CD4-positive, alpha-beta T cell (primary cell): Measurements from ENCODE around the gene ARHGEF37. TPM values are rescaled to one million over a fixed set of nuclear protein-coding genes. Genes with fewer than 3 reads are reported as not detected.
"Not testable (repeated sequence)": the region's sequence is repeated elsewhere in the genome, so short reads cannot be mapped to it uniquely, and the experiment has no call there.

ENCODE experiments used
- ATAC-seq: fragments of 200-7000 bp; cut with Tn5 transposase; one replicate; pipeline ENCODE4 v1.10.0; 2022; ENCODE audit warnings: mild to moderate bottlenecking; ENCODE audit not compliant: poor library complexity
- CTCF ChIA-PET: fragments of 350-600 bp; sonication (Branson Sonifier 250); formaldehyde crosslinking; loops from one replicate; lab custom pipeline; 2021; ENCODE audit warnings: antibody characterized with exemption, inconsistent platforms; lab: Charles Lee
- POLR2A ChIA-PET: fragments of 350-600 bp; sonication (Branson Sonifier 250); formaldehyde crosslinking; loops from one replicate; lab custom pipeline; 2021; ENCODE audit warnings: antibody characterized with exemption, inconsistent platforms; lab: Charles Lee
- DNase-seq, 14 experiments: peaks; one replicate each; pipeline ENCODE4 v3.0.0-alpha.2; 2013 to 2020; ENCODE audit warnings: mixed read lengths in 2 of 14
- H3K27ac ChIP-seq, 2 donors: one replicate each; pipeline versions ENCODE4 v1.5.1 to v1.7.0; 2013; ENCODE audit warnings: low read length in 2 of 2, low read depth in 1 of 2, mild to moderate bottlenecking in 1 of 2
- H3K27me3 ChIP-seq, 2 experiments: 1 replicate in 1 of 2; 2 replicates in 1 of 2; pipeline versions ENCODE4 v1.6.1 to v1.7.0; 2013; ENCODE audit warnings: low read length in 2 of 2, control low read depth in 1 of 2, mild to moderate bottlenecking in 1 of 2, moderate library complexity in 1 of 2; ENCODE audit not compliant: insufficient read depth in 2 of 2, control insufficient read depth in 1 of 2
- H3K36me3 ChIP-seq: one replicate; pipeline ENCODE4 v1.6.1; 2013; ENCODE audit warnings: low read length, control low read depth; ENCODE audit not compliant: insufficient read depth
- H3K4me1 ChIP-seq: one replicate; pipeline ENCODE4 v1.6.1; 2013; ENCODE audit warnings: low read length, control low read depth; ENCODE audit not compliant: insufficient read depth
- H3K4me3 ChIP-seq: one replicate; pipeline ENCODE4 v1.5.1; 2013; ENCODE audit warnings: mild to moderate bottlenecking, low read length, moderate library complexity
- H3K9me3 ChIP-seq, 2 experiments: 1 replicate in 1 of 2; 2 replicates in 1 of 2; pipeline versions ENCODE4 v1.6.1 to v1.7.0; 2013; ENCODE audit warnings: low read length in 2 of 2, mild to moderate bottlenecking in 2 of 2, control low read depth in 1 of 2, moderate library complexity in 1 of 2; ENCODE audit not compliant: control insufficient read depth in 1 of 2, insufficient read depth in 1 of 2
- H3K27ac Mint-ChIP-seq: one replicate; pipeline ENCODE4 v1.8.0; 2020; ENCODE audit warnings: mixed read lengths
- H3K27me3 Mint-ChIP-seq: one replicate; pipeline ENCODE4 v1.8.0; 2021; ENCODE audit warnings: mixed read lengths
- H3K36me3 Mint-ChIP-seq: one replicate; pipeline ENCODE4 v1.8.0; 2021; ENCODE audit warnings: low read depth, mixed read lengths
- H3K4me1 Mint-ChIP-seq: one replicate; pipeline ENCODE4 v1.8.0; 2021; ENCODE audit warnings: low read depth, mixed read lengths
- H3K4me3 Mint-ChIP-seq: one replicate; pipeline ENCODE4 v1.8.0; 2020; ENCODE audit warnings: mild to moderate bottlenecking, mixed read lengths
- H3K9me3 Mint-ChIP-seq: one replicate; pipeline ENCODE4 v1.8.0; 2020; ENCODE audit warnings: mixed read lengths
- intact Hi-C, 2 experiments: fragments of 100-400 bp; cut with DNase I in 1 of 2; cut with micrococcal nuclease in 1 of 2; formaldehyde crosslinking; loops; one replicate each; pipeline versions ENCODE4 v1.15.1 to v1.9.0; 2023 to 2025; cut with DNase I, micrococcal nuclease
- total RNA-seq, 174 experiments: library from RNA in 2 of 174; stranded (reverse) in 2 of 174; gene quantifications; one replicate each; pipeline ENCODE4 v1.2.3 and lab custom pipeline; 2021 to 2026
- TF ChIP-seq, protein P1 (sequence below): fragments of 200-600 bp; IDR thresholded peaks from one replicate; pipeline ENCODE4 v1.8.0; 2022; ENCODE audit warnings: antibody characterized with exemption, mild to moderate bottlenecking

The ARHGEF37 gene
- total RNA-seq, 2 experiments from 2014 or later = 0.41 TPM; not detected in 1

DNA sequence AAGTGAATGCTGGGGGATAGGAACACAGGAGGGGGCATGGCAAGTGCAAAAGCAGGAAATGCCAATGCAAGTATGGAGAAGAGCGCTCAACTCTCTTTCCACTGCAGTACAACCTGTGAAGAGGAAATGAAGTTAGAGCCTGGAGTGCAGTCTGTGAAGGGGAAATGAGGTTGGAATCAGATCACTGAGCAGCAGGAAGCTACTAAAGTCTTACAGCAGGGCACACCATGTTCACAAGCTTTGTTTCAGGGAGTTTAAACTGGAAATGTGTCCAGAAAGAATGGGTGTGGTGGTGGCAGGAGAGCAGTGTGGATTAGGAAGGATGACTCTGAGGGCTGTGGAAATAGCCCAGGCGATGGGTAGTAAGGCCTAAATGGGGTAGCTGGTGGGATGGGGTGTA lies 15.4 kb downstream of the ARHGEF37 start:
- no peak for DNase-seq
- Histone ChIP-seq H3K27me3 (no peaks in the 10 kb centered on the region), H3K36me3 (no peaks in the 10 kb centered on the region), H3K4me3 (no peak overlapping the region), H3K4me1 (no peaks in the 10 kb centered on the region), H3K9me3 (no peaks in the 10 kb centered on the region), H3K27ac (no peak overlapping the region)
- ATAC-seq = no peak
- Mint-ChIP-seq H3K36me3 (no peaks in the 10 kb centered on the region), H3K4me1 (no peaks in the 10 kb centered on the region), H3K4me3 (no peak overlapping the region), H3K27ac (no peak overlapping the region), H3K27me3 (peaks cover 4% of the 10 kb centered on the region), H3K9me3 (no peaks in the 10 kb centered on the region)
- TF ChIP-seq, protein P1, sequence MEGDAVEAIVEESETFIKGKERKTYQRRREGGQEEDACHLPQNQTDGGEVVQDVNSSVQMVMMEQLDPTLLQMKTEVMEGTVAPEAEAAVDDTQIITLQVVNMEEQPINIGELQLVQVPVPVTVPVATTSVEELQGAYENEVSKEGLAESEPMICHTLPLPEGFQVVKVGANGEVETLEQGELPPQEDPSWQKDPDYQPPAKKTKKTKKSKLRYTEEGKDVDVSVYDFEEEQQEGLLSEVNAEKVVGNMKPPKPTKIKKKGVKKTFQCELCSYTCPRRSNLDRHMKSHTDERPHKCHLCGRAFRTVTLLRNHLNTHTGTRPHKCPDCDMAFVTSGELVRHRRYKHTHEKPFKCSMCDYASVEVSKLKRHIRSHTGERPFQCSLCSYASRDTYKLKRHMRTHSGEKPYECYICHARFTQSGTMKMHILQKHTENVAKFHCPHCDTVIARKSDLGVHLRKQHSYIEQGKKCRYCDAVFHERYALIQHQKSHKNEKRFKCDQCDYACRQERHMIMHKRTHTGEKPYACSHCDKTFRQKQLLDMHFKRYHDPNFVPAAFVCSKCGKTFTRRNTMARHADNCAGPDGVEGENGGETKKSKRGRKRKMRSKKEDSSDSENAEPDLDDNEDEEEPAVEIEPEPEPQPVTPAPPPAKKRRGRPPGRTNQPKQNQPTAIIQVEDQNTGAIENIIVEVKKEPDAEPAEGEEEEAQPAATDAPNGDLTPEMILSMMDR = no peak
- intact Hi-C loops = no loop called here
- ChIA-PET CTCF (no interaction called here), POLR2A (no interaction called here)

DNA sequence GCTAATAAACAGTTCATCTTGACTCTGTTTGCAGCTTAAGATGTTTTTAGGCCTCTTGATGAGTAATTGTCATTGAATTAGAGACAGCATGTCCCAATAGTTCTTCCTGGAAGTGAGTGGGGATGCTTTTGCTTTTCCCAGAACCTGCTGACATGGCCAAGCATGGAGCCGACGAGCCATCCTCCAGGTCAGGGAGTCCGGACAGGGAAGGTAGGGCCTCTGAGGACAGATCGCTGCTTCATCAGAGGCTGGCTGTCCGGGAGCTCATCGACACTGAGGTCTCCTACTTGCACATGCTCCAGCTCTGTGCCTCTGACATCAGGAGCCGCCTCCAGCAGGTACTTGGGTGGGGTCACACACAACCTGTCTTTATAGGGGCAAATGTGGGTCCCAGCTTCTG lies 16.3 kb downstream of the ARHGEF37 start:
- Mint-ChIP-seq H3K4me1 (no peaks in the 10 kb centered on the region), H3K9me3 (no peaks in the 10 kb centered on the region), H3K36me3 (no peaks in the 10 kb centered on the region), H3K27ac (no peak overlapping the region), H3K27me3 (no peaks in the 10 kb centered on the region), H3K4me3 (no peak overlapping the region)
- TF ChIP-seq, protein P1 = no peak
- Histone ChIP-seq H3K9me3 (no peaks in the 10 kb centered on the region), H3K4me3 (no peak overlapping the region), H3K36me3 (no peaks in the 10 kb centered on the region), H3K27ac (no peak overlapping the region), H3K4me1 (no peaks in the 10 kb centered on the region), H3K27me3 (no peaks in the 10 kb centered on the region)
- POLR2A ChIA-PET = no interaction called here
- CTCF ChIA-PET = no interaction called here
- DNase-seq (no peak), ATAC-seq (no peak)
- intact Hi-C loops = no loop called here

DNA sequence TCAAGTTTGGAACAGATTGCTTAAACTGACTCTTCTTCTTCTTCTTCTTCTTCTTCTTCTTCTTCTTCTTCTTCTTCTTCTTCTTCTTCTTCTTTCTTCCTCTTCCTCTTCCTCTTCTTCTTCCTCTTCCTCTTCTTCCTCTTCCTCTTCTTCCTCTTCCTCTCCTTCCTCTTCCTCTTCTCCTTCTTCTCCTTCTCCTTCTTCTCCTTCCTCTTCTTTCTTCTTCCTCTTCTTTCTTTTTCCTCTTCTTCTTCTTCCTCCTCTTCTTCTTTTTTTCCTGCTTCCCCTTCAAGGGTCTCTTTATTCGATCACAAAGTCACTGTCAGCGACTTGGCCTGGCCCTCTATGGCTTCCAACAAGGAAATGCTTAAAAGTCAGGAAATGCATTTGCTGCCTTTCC lies 16.9 kb downstream of the ARHGEF37 start:
- H3K4me1 Mint-ChIP-seq, POLR2A ChIA-PET, H3K27me3 ChIP-seq, H3K9me3 Mint-ChIP-seq, DNase-seq, H3K4me1 ChIP-seq, ATAC-seq, H3K36me3 ChIP-seq, H3K9me3 ChIP-seq, H3K4me3 ChIP-seq, CTCF ChIA-PET, intact Hi-C loops, H3K27me3 Mint-ChIP-seq, H3K4me3 Mint-ChIP-seq, H3K27ac Mint-ChIP-seq, H3K36me3 Mint-ChIP-seq, H3K27ac ChIP-seq: not testable (repeated sequence)

DNA sequence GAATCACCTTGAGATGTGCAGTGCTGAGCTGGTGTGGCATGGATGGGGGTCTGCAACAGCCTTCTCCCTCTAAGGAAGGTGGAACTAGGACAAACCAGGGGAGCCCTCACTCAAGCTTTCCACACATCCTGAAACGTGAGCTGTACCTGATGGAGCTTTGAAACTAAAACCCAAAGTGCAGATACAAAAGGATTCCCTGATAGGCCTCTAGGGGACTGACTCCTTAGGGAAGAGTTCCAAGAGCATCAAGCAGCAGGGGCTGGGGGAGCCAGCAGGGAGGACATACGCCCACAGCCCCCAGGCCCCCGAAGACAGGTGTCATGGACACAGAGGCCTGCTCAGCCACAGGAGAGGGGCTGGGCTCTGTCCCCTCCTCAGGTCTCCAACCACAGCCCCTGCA lies 17.7 kb downstream of the ARHGEF37 start:
- no peak overlapping the region for H3K4me3 ChIP-seq
- intact Hi-C loops = no loop called here
- H3K9me3 ChIP-seq = no peaks in the 10 kb centered on the region
- H3K9me3 Mint-ChIP-seq = no peaks in the 10 kb centered on the region
- DNase-seq (no peak), ATAC-seq (no peak)
- no peaks in the 10 kb centered on the region for H3K27me3 Mint-ChIP-seq
- no peak overlapping the region for H3K27ac Mint-ChIP-seq
- no peak overlapping the region for H3K4me3 Mint-ChIP-seq
- TF ChIP-seq, protein P1 = no peak
- no peaks in the 10 kb centered on the region for H3K36me3 Mint-ChIP-seq
- H3K4me1 Mint-ChIP-seq = no peaks in the 10 kb centered on the region
- CTCF ChIA-PET = no interaction called here
- no peaks in the 10 kb centered on the region for H3K36me3 ChIP-seq
- H3K27ac ChIP-seq = no peak overlapping the region
- POLR2A ChIA-PET = no interaction called here
- H3K4me1 ChIP-seq = no peaks in the 10 kb centered on the region
- H3K27me3 ChIP-seq = no peaks in the 10 kb centered on the region
